Stomach (tissue), 9 donors: ENCODE results near the gene SLC38A3. TPM values are rescaled to one million over a fixed set of nuclear protein-coding genes. Genes with fewer than 3 reads are reported as not detected.

Experiments
- DNase-seq, 2 donors: peaks; one replicate each; pipeline versions ENCODE4 v3.0.0 to v3.0.0-alpha.2; 2013 to 2019
- H3K27ac ChIP-seq, 5 donors: fragments of 200-600 bp in 4 of 5; sonication (generic) in 4 of 5; one replicate each; pipeline ENCODE4 v1.5.1; 2013 to 2019; ENCODE audit warnings: mild to moderate bottlenecking in 1 of 5, moderate library complexity in 1 of 5
- H3K27me3 ChIP-seq, 3 donors: fragments of 200-600 bp; sonication (generic); one replicate each; pipeline ENCODE4 v1.5.1; 2017 to 2019; ENCODE audit warnings: mixed run types in 1 of 3
- H3K36me3 ChIP-seq, 4 donors: fragments of 200-600 bp; sonication (generic); 1 replicate in 3 of 4; 2 replicates in 1 of 4; pipeline ENCODE4 v1.5.1; 2016 to 2019
- H3K4me1 ChIP-seq, 4 donors: fragments of 200-600 bp; sonication (generic); one replicate each; pipeline ENCODE4 v1.5.1; 2016 to 2019
- H3K4me3 ChIP-seq, 4 donors: fragments of 200-600 bp; sonication (generic) in 3 of 4; one replicate each; pipeline ENCODE4 v1.5.1; 2016 to 2019; ENCODE audit warnings: mild to moderate bottlenecking in 1 of 4
- H3K9me3 ChIP-seq, 4 donors: fragments of 200-600 bp; sonication (generic); one replicate each; pipeline ENCODE4 v1.5.1; 2016 to 2019
- EP300 ChIP-seq: sonication (generic); formaldehyde crosslinking; IDR thresholded peaks from one replicate; pipeline ENCODE4 v1.6.1; 2017; ENCODE audit warnings: antibody characterized with exemption
- POLR2A ChIP-seq, 4 donors: fragments of 450-650 bp; IDR thresholded peaks; one replicate each; pipeline ENCODE4 v1.6.1; 2016; ENCODE audit warnings: antibody characterized with exemption in 4 of 4, control low read depth in 2 of 4, mild to moderate bottlenecking in 1 of 4, moderate library complexity in 1 of 4
- POLR2AphosphoS5 ChIP-seq, 3 donors: sonication (generic); formaldehyde crosslinking; IDR thresholded peaks; one replicate each; pipeline ENCODE4 v1.6.1; 2016; ENCODE audit warnings: antibody characterized with exemption in 3 of 3
- WGBS, 5 donors: extraction: QIAGEN DNeasy Blood & Tissue Kit in 3 of 5; methylation state at CpG; one replicate each; pipeline versions ENCODE4 v1.1.5 to v1.1.7; 2013 to 2018; 5-methylcytosine and 5-hydroxymethylcytosine counted together
- intact Hi-C: fragments of 100-400 bp; cut with DNase I; formaldehyde crosslinking; loops from one replicate; pipeline ENCODE4 v1.15.1; 2023; ENCODE audit warnings: low total_unique reads
- polyA plus RNA-seq, 3 donors: library from polyadenylated mRNA; stranded (reverse); fragments of 200-250 nt; gene quantifications; one replicate each; pipeline ENCODE4 v1.2.3, GENCODE V29; 2013
- total RNA-seq, 5 donors: library from RNA; depleted of rRNA; stranded (reverse); fragments of >200 nt; gene quantifications; one replicate each; pipeline versions ENCODE4 v1.1.0 to v1.2.3, GENCODE V29; 2014 to 2016
- TF ChIP-seq, protein P1 (sequence below), 7 experiments: fragments of 450-650 bp in 4 of 7; fragments of 200-600 bp in 3 of 7; sonication (generic) in 3 of 7; IDR thresholded peaks; one replicate each; pipeline ENCODE4 v1.5.1; 2016 to 2019; ENCODE audit warnings: antibody characterized with exemption in 7 of 7, control low read depth in 2 of 7, mild to moderate bottlenecking in 1 of 7
- donor health status: healthy with polysubstance abuse.
- donor health status: Bipolar disorder and iron deficiency.
- donor health status: healthy.

SLC38A3 gene
- total and polyA plus RNA-seq, 8 donors = 0.15 to 3.1 (median 1.0) TPM; not detected in 4

DNA sequence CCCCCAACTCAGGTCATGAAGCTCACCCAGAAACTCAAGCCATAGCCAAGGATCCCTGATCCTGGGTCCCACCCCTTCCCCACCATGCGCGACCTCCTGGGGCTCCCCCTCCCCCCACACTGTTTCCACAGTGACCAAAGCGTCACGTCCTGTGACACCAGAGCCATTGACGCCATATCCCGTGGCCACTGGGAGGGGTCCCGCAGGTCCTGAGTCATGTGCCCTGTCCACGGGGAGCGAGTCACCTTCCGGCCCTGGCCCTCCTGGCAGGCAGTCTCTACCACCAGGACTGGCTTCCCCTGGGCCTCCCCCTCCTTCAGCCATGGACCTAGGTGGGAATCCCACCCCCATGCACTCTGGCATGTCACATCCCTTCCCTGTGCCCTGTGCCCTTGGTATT lies 34.4 kb upstream of the SLC38A3 start:
- intact Hi-C loops = no loop called here
- no peaks in the 10 kb centered on the region for H3K9me3 ChIP-seq
- H3K27ac ChIP-seq = peak overlapping the region; percentile 22 to 90 (median 85)
- WGBS, 5 donors = 66 to 85% (median 80%) methylated on average over 9 to 10 of the region's 10 CpGs
- TF ChIP-seq, protein P1, sequence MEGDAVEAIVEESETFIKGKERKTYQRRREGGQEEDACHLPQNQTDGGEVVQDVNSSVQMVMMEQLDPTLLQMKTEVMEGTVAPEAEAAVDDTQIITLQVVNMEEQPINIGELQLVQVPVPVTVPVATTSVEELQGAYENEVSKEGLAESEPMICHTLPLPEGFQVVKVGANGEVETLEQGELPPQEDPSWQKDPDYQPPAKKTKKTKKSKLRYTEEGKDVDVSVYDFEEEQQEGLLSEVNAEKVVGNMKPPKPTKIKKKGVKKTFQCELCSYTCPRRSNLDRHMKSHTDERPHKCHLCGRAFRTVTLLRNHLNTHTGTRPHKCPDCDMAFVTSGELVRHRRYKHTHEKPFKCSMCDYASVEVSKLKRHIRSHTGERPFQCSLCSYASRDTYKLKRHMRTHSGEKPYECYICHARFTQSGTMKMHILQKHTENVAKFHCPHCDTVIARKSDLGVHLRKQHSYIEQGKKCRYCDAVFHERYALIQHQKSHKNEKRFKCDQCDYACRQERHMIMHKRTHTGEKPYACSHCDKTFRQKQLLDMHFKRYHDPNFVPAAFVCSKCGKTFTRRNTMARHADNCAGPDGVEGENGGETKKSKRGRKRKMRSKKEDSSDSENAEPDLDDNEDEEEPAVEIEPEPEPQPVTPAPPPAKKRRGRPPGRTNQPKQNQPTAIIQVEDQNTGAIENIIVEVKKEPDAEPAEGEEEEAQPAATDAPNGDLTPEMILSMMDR (IDR thresholded peaks at IDR 0.05) = no peak
- no peak for TF ChIP-seq POLR2AphosphoS5 (IDR thresholded peaks at IDR 0.05)
- TF ChIP-seq EP300 = no peak
- no peak for TF ChIP-seq POLR2A (IDR thresholded peaks at IDR 0.05)
- DNase-seq = peak in 1 of 2 donors; percentile 60
- no peak overlapping the region for H3K4me3 ChIP-seq
- no peaks in the 10 kb centered on the region for H3K27me3 ChIP-seq
- peaks cover 0 to 22% (median 19%) of the 10 kb centered on the region in 4 donors for H3K36me3 ChIP-seq
- peaks cover 63 to 84% (median 76%) of the 10 kb centered on the region in 4 donors for H3K4me1 ChIP-seq

DNA sequence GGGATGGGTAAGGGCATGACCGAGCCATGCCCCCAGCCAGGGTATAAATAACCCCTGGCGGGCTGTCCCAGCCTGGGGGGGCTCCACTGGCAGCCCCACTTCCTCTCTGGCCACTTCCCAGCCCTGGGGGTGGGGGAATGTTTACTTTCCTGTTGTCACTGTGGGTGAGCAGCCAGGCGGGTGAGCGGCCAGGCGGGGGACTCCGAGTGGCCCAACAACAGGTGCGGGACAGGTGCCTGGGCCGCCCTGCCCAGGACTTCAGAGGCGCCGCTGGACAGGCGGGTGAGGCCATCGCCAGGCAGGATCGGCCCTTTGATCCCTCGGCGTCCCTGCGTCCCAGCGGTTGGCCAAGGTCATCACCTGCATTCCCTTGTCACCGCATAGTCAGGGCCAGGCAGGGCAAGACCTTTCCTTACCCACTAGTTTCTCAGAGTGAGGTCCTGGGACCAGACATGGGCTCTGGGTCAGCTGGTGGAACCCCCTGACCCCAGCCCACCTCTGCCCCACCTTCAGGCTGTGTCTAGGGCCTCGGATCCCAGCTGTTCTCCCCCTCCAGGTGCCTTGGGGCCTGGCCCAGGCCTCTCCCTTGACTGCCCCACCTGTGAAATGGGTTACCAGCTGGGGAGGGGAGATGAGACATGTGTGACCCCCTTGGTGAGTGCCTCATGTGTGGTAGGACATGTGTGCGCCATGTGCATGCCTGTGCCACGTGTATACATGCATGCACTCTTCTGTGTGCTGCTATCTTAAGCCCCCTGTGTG lies 33.4 kb upstream of the SLC38A3 start:
- peak overlapping the region in 4 of 5 donors; percentile 78 to 90 (median 86) for H3K27ac ChIP-seq
- intact Hi-C loops = no loop called here
- peak; percentile 68 to 70 for DNase-seq
- peaks cover 52 to 78% (median 67%) of the 10 kb centered on the region in 4 donors for H3K4me1 ChIP-seq
- WGBS, 5 donors = 37 to 93% (median 47%) methylated on average over 3 to 21 of the region's 21 CpGs
- H3K4me3 ChIP-seq = no peak overlapping the region
- TF ChIP-seq POLR2A (IDR thresholded peaks at IDR 0.05) (no peak), POLR2AphosphoS5 (IDR thresholded peaks at IDR 0.05) (peak in 1 of 3 donors; percentile 10), EP300 (no peak)
- TF ChIP-seq, protein P1 (IDR thresholded peaks at IDR 0.05) = no peak
- H3K9me3 ChIP-seq = no peaks in the 10 kb centered on the region
- H3K36me3 ChIP-seq = peaks cover 5 to 33% (median 30%) of the 10 kb centered on the region in 4 donors
- H3K27me3 ChIP-seq = no peaks in the 10 kb centered on the region

DNA sequence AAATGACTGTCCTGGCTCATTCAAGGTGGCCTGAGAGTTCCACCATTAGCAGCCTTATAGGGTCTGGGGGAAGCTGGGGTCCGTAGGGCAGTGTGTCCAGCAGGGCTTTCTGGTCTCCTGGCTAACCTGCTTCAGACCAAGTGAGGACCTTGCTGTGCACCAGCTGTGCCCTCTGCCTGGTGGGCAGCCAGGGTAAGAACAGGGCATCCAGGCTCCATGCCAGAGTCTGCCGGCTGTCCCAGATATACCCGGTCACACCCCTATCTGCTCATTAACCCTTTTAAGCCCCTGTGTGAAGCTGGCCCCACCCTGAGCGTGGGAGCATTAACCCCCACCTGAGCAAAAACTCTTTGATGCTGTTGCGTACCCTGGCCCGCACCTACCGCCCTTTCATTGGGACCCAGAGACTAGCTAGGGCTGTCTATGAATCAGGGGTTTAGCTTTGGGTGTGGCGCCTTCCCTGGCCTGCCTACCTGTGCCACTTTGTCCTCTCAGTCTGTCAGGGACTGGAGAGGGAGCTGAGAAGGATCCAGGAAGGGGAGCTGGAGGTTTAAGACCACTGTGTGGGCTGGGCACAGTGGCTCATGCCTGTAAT lies 32.3 kb upstream of the SLC38A3 start:
- H3K27ac ChIP-seq = peak overlapping the region in 1 of 5 donors; percentile 85
- H3K36me3 ChIP-seq = peaks cover 6 to 39% (median 33%) of the 10 kb centered on the region in 4 donors
- peaks cover 42 to 78% (median 58%) of the 10 kb centered on the region in 4 donors for H3K4me1 ChIP-seq
- H3K27me3 ChIP-seq = no peaks in the 10 kb centered on the region
- H3K9me3 ChIP-seq = no peaks in the 10 kb centered on the region
- 54 to 64% (median 63%) methylated on average over 8 of the region's 8 CpGs for WGBS, 5 donors
- TF ChIP-seq, protein P1 (IDR thresholded peaks at IDR 0.05) = no peak
- TF ChIP-seq POLR2AphosphoS5 (IDR thresholded peaks at IDR 0.05) = no peak
- no peak for TF ChIP-seq EP300
- TF ChIP-seq POLR2A (IDR thresholded peaks at IDR 0.05) = no peak
- H3K4me3 ChIP-seq = no peak overlapping the region
- intact Hi-C loops = no loop called here
- DNase-seq = no peak

DNA sequence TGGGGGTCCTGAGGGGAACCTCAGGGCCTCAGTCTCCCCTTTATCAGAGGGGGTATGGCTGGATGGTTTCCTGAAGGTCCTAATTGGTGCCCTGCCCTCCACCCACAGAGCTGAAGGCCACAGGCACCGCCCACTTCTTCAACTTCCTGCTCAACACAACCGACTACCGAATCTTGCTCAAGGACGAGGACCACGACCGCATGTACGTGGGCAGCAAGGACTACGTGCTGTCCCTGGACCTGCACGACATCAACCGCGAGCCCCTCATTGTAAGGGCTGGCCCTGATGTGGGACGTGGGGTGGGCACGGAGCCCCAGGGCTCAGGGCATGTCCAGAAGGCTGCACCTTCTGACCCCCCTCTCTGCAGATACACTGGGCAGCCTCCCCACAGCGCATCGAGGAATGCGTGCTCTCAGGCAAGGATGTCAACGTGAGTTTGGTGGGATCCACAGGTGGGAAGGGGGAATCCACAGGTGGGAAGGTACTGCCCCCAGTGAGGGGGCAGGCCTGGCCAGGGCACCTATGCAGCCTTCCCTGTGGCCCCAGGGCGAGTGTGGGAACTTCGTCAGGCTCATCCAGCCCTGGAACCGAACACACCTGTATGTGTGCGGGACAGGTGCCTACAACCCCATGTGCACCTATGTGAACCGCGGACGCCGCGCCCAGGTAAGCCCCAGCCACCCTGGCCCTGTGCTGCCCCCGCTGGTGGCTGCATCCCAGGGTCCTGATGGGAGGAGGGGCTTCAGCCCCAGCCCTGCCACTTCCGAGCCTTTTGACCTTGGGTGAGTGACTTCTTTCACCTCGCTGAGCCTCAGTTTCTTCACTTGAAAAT lies 31.2 kb upstream of the SLC38A3 start:
- Histone ChIP-seq H3K27ac (peak overlapping the region in 1 of 5 donors; percentile 12), H3K36me3 (peaks cover 6 to 39% (median 33%) of the 10 kb centered on the region in 4 donors), H3K4me1 (peaks cover 31 to 69% (median 47%) of the 10 kb centered on the region in 4 donors), H3K4me3 (no peak overlapping the region), H3K27me3 (no peaks in the 10 kb centered on the region), H3K9me3 (no peaks in the 10 kb centered on the region)
- intact Hi-C loops = no loop called here
- 82 to 89% (median 85%) methylated on average over 28 to 29 of the region's 29 CpGs for WGBS, 5 donors
- TF ChIP-seq, protein P1 (IDR thresholded peaks at IDR 0.05) = no peak
- TF ChIP-seq POLR2A (IDR thresholded peaks at IDR 0.05) (no peak), EP300 (no peak)
- no peak for DNase-seq
